GM12872 (cell line): Measurements from ENCODE around the gene CAMTA1.

Source experiments
- TF ChIP-seq, protein P1 (sequence below): IDR thresholded peaks from 3 replicates; pipeline ENCODE4 v1.5.1; 2011; ENCODE audit warnings: low read depth, mild to moderate bottlenecking, low read length, moderate library complexity; ENCODE audit not compliant: insufficient read depth

Gene CAMTA1

DNA sequence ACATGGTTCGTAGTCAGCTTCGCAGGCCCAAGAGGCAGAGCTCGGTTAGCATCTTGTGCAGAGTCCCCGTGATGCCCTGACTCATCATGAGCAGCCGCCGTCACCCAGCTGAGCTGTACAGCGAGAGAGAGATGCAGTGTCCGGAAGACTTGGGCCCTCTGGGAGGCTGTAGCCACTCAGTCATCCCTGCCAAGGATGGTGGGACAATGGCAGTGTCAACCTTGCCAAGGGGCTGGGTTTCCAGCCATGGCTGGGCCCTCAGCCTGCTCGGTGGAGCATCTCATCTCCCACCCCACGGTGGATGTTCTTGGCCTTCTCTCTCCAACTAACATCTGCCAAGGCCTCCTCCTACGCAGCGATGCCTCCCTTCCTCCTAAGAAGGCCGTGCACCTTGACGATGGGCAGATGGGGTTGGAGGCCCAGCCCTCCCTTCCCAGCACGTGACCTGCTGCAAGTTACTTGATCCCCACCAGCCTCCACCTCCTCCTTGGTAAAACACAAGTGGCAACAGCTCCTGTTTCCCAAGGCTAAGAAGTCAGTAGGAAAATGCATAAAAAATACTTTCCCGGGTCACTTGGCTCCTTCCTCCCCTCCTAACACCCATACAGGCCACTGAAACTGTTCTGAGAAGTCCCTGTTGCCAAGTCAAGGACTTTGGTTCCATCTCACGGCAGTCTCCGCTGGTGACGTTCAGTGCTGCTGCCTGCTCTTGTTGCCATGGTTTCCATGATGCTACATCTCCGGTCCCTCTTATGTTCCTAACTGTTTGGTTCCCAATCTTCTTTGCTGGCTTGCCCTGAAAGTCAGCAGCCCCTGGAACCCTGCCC, 601.2 kb downstream of the CAMTA1 start:
- TF ChIP-seq, protein P1, sequence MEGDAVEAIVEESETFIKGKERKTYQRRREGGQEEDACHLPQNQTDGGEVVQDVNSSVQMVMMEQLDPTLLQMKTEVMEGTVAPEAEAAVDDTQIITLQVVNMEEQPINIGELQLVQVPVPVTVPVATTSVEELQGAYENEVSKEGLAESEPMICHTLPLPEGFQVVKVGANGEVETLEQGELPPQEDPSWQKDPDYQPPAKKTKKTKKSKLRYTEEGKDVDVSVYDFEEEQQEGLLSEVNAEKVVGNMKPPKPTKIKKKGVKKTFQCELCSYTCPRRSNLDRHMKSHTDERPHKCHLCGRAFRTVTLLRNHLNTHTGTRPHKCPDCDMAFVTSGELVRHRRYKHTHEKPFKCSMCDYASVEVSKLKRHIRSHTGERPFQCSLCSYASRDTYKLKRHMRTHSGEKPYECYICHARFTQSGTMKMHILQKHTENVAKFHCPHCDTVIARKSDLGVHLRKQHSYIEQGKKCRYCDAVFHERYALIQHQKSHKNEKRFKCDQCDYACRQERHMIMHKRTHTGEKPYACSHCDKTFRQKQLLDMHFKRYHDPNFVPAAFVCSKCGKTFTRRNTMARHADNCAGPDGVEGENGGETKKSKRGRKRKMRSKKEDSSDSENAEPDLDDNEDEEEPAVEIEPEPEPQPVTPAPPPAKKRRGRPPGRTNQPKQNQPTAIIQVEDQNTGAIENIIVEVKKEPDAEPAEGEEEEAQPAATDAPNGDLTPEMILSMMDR, result no peak

GRCh38 chr1:7387053-7387927, 602.0 kb downstream of the CAMTA1 start:
- TF ChIP-seq, protein P1, result no peak

GRCh38 chr1:7388141-7388487, 602.9 kb downstream of the CAMTA1 start:
- TF ChIP-seq, protein P1, result no peak

GRCh38 chr1:7388488-7389185, 603.4 kb downstream of the CAMTA1 start:
- TF ChIP-seq, protein P1, result no peak

GRCh38 chr1:7389201-7389905, 604.1 kb downstream of the CAMTA1 start:
- TF ChIP-seq, protein P1, result no peak

DNA sequence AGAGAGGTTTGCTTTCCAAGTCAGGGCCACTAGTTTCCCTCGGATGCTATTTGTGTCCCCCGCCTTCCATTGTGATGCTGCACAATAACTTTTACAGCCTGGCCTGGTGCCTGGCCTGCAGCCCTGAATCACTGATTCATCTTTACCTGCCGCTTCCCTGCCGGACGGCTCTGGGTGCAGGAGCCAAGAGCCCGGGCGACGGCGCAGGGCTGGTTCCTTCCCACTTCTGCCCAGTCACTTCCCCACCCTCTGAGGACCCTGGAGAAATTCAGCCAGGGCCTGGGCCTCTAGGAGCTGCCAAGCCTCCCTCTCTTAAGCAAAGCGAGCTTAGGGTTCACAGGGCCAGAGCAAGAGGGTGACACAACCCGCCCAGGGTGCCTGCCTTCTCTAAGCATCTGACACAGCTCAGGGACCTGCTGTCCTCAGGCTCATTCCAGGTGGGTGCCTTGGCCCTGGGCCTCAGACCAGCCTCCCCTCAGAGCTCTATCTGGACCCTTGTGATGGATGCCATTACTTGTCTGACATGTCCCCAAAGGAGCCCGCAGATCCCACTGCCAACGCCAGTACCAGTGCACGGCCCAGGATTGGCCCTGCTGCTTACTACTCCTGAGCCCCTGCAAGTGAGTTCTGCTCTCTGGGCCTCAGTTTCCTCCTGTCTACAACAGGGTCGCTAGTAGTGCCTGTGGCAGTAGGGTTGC, 604.8 kb downstream of the CAMTA1 start:
- TF ChIP-seq, protein P1, result no peak
